HEK293 (cell line): ENCODE data around the gene LGALS4.

Experiments
- IKZF3 ChIP-seq: fragments of 450-650 bp; IDR thresholded peaks from 2 replicates; pipeline ENCODE4 v1.5.0; 2018; ENCODE audit warnings: missing biosample characterization, mild to moderate bottlenecking, missing genetic modification characterization, moderate library complexity
- KLF16 ChIP-seq: fragments of 450-650 bp; formaldehyde crosslinking; IDR thresholded peaks from 2 replicates; pipeline ENCODE4 v1.5.1; 2017; ENCODE audit warnings: missing biosample characterization, missing genetic modification characterization
- MZF1 ChIP-seq: fragments of 450-650 bp; formaldehyde crosslinking; IDR thresholded peaks from 2 replicates; pipeline ENCODE4 v1.5.1; 2017; ENCODE audit warnings: missing biosample characterization, missing genetic modification characterization, borderline replicate concordance
- RBAK ChIP-seq: fragments of 450-650 bp; formaldehyde crosslinking; IDR thresholded peaks from 2 replicates; pipeline ENCODE4 v1.5.1; 2016; ENCODE audit warnings: missing biosample characterization, missing genetic modification characterization
- SETDB1 ChIP-seq: IDR thresholded peaks from one replicate; pipeline ENCODE4 v1.6.1; 2017; ENCODE audit warnings: mild to moderate bottlenecking, low read length, moderate library complexity, mixed read lengths; ENCODE audit not compliant: insufficient read length
- ZBTB7A ChIP-seq: fragments of 450-650 bp; formaldehyde crosslinking; IDR thresholded peaks from 2 replicates; pipeline ENCODE4 v1.5.1; 2016; ENCODE audit warnings: low read depth, missing biosample characterization, missing genetic modification characterization
- ZBTB8A ChIP-seq: fragments of 450-650 bp; formaldehyde crosslinking; IDR thresholded peaks from 2 replicates; pipeline ENCODE4 v1.5.1; 2016; ENCODE audit warnings: missing biosample characterization, missing genetic modification characterization
- ZNF121 ChIP-seq: fragments of 450-650 bp; formaldehyde crosslinking; IDR thresholded peaks from 2 replicates; pipeline ENCODE4 v1.5.1; 2016; ENCODE audit warnings: missing biosample characterization, missing genetic modification characterization
- ZNF132 ChIP-seq: fragments of 450-650 bp; formaldehyde crosslinking; IDR thresholded peaks from 2 replicates; pipeline ENCODE4 v1.5.1; 2017; ENCODE audit warnings: missing biosample characterization, missing genetic modification characterization, borderline replicate concordance
- ZNF169 ChIP-seq: fragments of 450-650 bp; formaldehyde crosslinking; IDR thresholded peaks from 2 replicates; pipeline ENCODE4 v1.5.1; 2016; ENCODE audit warnings: missing biosample characterization, missing genetic modification characterization
- ZNF184 ChIP-seq: fragments of 450-650 bp; IDR thresholded peaks from 2 replicates; pipeline ENCODE4 v1.5.1; 2018; ENCODE audit warnings: missing biosample characterization, mild to moderate bottlenecking, missing genetic modification characterization
- ZNF202 ChIP-seq: fragments of 450-650 bp; formaldehyde crosslinking; IDR thresholded peaks from 2 replicates; pipeline ENCODE4 v1.5.1; 2016; ENCODE audit warnings: missing biosample characterization, missing genetic modification characterization, borderline replicate concordance
- ZNF274 ChIP-seq, 2 experiments: fragments of 200-500 bp in 1 of 2; fragments of 450-650 bp in 1 of 2; sonication (Bioruptor generic) in 1 of 2; formaldehyde crosslinking in 1 of 2; IDR thresholded peaks; 2 replicates each; pipeline versions ENCODE4 v1.5.1 to v1.6.1; 2014 to 2016; ENCODE audit warnings: borderline replicate concordance in 1 of 2, inconsistent platforms in 1 of 2, low read length in 1 of 2, missing biosample characterization in 1 of 2, missing genetic modification characterization in 1 of 2
- ZNF324 ChIP-seq: fragments of 450-650 bp; formaldehyde crosslinking; IDR thresholded peaks from 2 replicates; pipeline ENCODE4 v1.5.1; 2016; ENCODE audit warnings: missing biosample characterization, missing genetic modification characterization
- ZNF335 ChIP-seq: fragments of 450-650 bp; formaldehyde crosslinking; conservative IDR thresholded peaks from 2 replicates; pipeline ENCODE4 v1.5.1; 2016; ENCODE audit warnings: missing biosample characterization, missing genetic modification characterization
- ZNF37A ChIP-seq: fragments of 450-650 bp; IDR thresholded peaks from 2 replicates; pipeline ENCODE4 v1.5.1; 2018; ENCODE audit warnings: missing biosample characterization, missing genetic modification characterization
- ZNF529 ChIP-seq: fragments of 450-650 bp; formaldehyde crosslinking; IDR thresholded peaks from 2 replicates; pipeline ENCODE4 v1.5.1; 2017; ENCODE audit warnings: missing genetic modification characterization, missing biosample characterization; ENCODE audit not compliant: insufficient replicate concordance
- ZNF585B ChIP-seq: fragments of 450-650 bp; formaldehyde crosslinking; IDR thresholded peaks from 2 replicates; pipeline ENCODE4 v1.5.1; 2016; ENCODE audit warnings: missing biosample characterization, missing genetic modification characterization
- ZNF623 ChIP-seq: fragments of 450-650 bp; formaldehyde crosslinking; IDR thresholded peaks from 2 replicates; pipeline ENCODE4 v1.5.1; 2016; ENCODE audit warnings: missing biosample characterization, missing genetic modification characterization
- ZNF670 ChIP-seq: fragments of 450-650 bp; formaldehyde crosslinking; IDR thresholded peaks from 2 replicates; pipeline ENCODE4 v1.5.1; 2016; ENCODE audit warnings: missing biosample characterization, missing genetic modification characterization, low read depth
- ZNF747 ChIP-seq: fragments of 450-650 bp; formaldehyde crosslinking; IDR thresholded peaks from 2 replicates; pipeline ENCODE4 v1.5.1; 2016; ENCODE audit warnings: missing biosample characterization, missing genetic modification characterization
- ZNF76 ChIP-seq: fragments of 450-650 bp; formaldehyde crosslinking; IDR thresholded peaks from 2 replicates; pipeline ENCODE4; 2016; ENCODE audit warnings: low read depth, missing biosample characterization, missing genetic modification characterization, borderline replicate concordance
- ZNF768 ChIP-seq: fragments of 450-650 bp; formaldehyde crosslinking; IDR thresholded peaks from 2 replicates; pipeline ENCODE4 v1.5.1; 2018; ENCODE audit warnings: missing biosample characterization, mild to moderate bottlenecking, missing genetic modification characterization
- ZNF792 ChIP-seq: fragments of 450-650 bp; formaldehyde crosslinking; IDR thresholded peaks from 2 replicates; pipeline ENCODE4 v1.5.1; 2016; ENCODE audit warnings: missing biosample characterization, missing genetic modification characterization
- TF ChIP-seq, protein P1 (sequence below): fragments of 450-650 bp; formaldehyde crosslinking; IDR thresholded peaks from 2 replicates; pipeline ENCODE4 v1.5.1; 2017; ENCODE audit warnings: missing biosample characterization, missing genetic modification characterization
- TF ChIP-seq, protein P2 (sequence below): fragments of 450-650 bp; formaldehyde crosslinking; IDR thresholded peaks from 2 replicates; pipeline ENCODE4 v1.5.1; 2016; ENCODE audit warnings: missing biosample characterization, missing genetic modification characterization
- TF ChIP-seq, protein P3 (sequence below): fragments of 450-650 bp; formaldehyde crosslinking; IDR thresholded peaks from 2 replicates; pipeline ENCODE4 v1.5.1; 2016; ENCODE audit warnings: missing biosample characterization, missing genetic modification characterization
- TF ChIP-seq, protein P4 (sequence below): fragments of 450-650 bp; formaldehyde crosslinking; IDR thresholded peaks from 2 replicates; pipeline ENCODE4 v1.5.1; 2016; ENCODE audit warnings: missing biosample characterization, missing genetic modification characterization, low read depth
- TF ChIP-seq, protein P5 (sequence below): fragments of 450-650 bp; formaldehyde crosslinking; IDR thresholded peaks from 2 replicates; pipeline ENCODE4 v1.5.1; 2016; ENCODE audit warnings: missing biosample characterization, missing genetic modification characterization
- TF ChIP-seq, protein P6 (sequence below): fragments of 450-650 bp; formaldehyde crosslinking; IDR thresholded peaks from 2 replicates; pipeline ENCODE4 v1.5.1; 2017; ENCODE audit warnings: missing biosample characterization, missing genetic modification characterization

LGALS4 gene

DNA sequence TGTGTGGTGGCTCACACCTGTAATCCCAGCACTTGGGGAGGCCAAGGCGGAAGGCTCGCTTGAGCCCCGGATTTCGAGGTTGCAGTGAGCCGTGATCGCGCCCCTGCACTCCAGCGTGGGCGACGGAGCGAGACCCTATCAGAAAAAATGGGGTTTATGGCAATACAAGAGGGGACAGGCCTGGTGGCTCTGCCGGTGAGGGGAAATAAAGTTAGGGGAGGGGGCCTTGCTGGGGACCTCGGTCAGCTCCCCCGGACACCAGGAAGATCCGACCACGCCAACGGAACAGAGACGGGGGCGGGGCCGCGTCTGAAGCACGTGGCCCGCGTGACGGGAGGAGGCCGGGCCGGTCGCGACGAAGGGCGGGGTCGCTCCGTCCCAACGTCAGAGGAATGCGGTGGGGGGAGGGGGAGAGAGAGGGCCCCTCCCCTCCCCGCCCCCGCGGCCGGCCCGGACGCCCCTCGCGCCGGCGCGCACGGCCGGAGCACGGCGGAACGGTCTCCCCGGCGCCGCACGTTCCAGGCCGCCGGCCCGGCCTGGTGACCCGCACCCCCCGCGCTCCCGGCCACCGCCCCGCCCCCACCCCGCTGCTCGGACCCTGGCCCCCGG, 39.0 kb upstream of the LGALS4 start (continued):
- TF ChIP-seq, protein P1, sequence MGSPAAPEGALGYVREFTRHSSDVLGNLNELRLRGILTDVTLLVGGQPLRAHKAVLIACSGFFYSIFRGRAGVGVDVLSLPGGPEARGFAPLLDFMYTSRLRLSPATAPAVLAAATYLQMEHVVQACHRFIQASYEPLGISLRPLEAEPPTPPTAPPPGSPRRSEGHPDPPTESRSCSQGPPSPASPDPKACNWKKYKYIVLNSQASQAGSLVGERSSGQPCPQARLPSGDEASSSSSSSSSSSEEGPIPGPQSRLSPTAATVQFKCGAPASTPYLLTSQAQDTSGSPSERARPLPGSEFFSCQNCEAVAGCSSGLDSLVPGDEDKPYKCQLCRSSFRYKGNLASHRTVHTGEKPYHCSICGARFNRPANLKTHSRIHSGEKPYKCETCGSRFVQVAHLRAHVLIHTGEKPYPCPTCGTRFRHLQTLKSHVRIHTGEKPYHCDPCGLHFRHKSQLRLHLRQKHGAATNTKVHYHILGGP, result no peak
- TF ChIP-seq, protein P2, sequence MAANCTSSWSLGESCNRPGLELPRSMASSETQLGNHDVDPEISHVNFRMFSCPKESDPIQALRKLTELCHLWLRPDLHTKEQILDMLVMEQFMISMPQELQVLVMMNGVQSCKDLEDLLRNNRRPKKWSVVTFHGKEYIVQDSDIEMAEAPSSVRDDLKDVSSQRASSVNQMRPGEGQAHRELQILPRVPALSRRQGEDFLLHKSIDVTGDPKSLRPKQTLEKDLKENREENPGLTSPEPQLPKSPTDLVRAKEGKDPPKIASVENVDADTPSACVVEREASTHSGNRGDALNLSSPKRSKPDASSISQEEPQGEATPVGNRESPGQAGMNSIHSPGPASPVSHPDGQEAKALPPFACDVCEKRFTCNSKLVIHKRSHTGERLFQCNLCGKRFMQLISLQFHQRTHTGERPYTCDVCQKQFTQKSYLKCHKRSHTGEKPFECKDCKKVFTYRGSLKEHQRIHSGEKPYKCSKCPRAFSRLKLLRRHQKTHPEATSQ, result peak; percentile 15; the same call in 1 of the 2 replicates
- peak; percentile 32; the same call in 1 of the 2 replicates for TF ChIP-seq ZNF76 (tag by site-specific recombination)
- no peak; the same call in 1 of the 2 replicates for TF ChIP-seq IKZF3 (tag by site-specific recombination)
- TF ChIP-seq, protein P3, sequence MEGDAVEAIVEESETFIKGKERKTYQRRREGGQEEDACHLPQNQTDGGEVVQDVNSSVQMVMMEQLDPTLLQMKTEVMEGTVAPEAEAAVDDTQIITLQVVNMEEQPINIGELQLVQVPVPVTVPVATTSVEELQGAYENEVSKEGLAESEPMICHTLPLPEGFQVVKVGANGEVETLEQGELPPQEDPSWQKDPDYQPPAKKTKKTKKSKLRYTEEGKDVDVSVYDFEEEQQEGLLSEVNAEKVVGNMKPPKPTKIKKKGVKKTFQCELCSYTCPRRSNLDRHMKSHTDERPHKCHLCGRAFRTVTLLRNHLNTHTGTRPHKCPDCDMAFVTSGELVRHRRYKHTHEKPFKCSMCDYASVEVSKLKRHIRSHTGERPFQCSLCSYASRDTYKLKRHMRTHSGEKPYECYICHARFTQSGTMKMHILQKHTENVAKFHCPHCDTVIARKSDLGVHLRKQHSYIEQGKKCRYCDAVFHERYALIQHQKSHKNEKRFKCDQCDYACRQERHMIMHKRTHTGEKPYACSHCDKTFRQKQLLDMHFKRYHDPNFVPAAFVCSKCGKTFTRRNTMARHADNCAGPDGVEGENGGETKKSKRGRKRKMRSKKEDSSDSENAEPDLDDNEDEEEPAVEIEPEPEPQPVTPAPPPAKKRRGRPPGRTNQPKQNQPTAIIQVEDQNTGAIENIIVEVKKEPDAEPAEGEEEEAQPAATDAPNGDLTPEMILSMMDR, result no peak
- peak; percentile 99 for TF ChIP-seq KLF16
- TF ChIP-seq, protein P4, sequence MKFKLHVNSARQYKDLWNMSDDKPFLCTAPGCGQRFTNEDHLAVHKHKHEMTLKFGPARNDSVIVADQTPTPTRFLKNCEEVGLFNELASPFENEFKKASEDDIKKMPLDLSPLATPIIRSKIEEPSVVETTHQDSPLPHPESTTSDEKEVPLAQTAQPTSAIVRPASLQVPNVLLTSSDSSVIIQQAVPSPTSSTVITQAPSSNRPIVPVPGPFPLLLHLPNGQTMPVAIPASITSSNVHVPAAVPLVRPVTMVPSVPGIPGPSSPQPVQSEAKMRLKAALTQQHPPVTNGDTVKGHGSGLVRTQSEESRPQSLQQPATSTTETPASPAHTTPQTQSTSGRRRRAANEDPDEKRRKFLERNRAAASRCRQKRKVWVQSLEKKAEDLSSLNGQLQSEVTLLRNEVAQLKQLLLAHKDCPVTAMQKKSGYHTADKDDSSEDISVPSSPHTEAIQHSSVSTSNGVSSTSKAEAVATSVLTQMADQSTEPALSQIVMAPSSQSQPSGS (tag by site-specific recombination), result no peak
- no peak for TF ChIP-seq ZNF37A
- TF ChIP-seq ZNF184, result no peak
- TF ChIP-seq ZNF529 (tag by site-specific recombination), result no peak
- no peak for TF ChIP-seq ZNF747 (tag by site-specific recombination)
- no peak for TF ChIP-seq ZNF670 (tag by site-specific recombination)
- peak; percentile 45; the same call in 1 of the 2 replicates for TF ChIP-seq ZBTB8A (tag by site-specific recombination)
- TF ChIP-seq, protein P5, sequence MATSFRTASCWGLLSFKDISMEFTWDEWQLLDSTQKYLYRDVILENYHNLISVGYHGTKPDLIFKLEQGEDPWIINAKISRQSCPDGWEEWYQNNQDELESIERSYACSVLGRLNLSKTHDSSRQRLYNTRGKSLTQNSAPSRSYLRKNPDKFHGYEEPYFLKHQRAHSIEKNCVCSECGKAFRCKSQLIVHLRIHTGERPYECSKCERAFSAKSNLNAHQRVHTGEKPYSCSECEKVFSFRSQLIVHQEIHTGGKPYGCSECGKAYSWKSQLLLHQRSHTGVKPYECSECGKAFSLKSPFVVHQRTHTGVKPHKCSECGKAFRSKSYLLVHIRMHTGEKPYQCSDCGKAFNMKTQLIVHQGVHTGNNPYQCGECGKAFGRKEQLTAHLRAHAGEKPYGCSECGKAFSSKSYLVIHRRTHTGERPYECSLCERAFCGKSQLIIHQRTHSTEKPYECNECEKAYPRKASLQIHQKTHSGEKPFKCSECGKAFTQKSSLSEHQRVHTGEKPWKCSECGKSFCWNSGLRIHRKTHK (tag by site-specific recombination), result no peak
- no peak for TF ChIP-seq ZNF274 (IDR thresholded peaks at IDR 0.05; ENCODE audit: low read length)
- TF ChIP-seq ZNF274 (tag by site-specific recombination; IDR thresholded peaks at IDR 0.05; ENCODE audit: borderline replicate concordance), result no peak; the same call in 1 of the 2 replicates
- TF ChIP-seq ZNF623, result no peak; the same call in 1 of the 2 replicates
- TF ChIP-seq SETDB1, result no peak
- TF ChIP-seq ZNF585B (tag by site-specific recombination), result no peak; the same call in 1 of the 2 replicates
- peak; percentile 14; the same call in 1 of the 2 replicates for TF ChIP-seq MZF1 (tag by site-specific recombination)
- peak; percentile 73 for TF ChIP-seq ZNF121
- peak; percentile 97 for TF ChIP-seq ZNF335 (tag by site-specific recombination)
- no peak for TF ChIP-seq ZNF202 (tag by site-specific recombination)
- peak; percentile 98 for TF ChIP-seq ZBTB7A (tag by site-specific recombination)
- TF ChIP-seq, protein P6, sequence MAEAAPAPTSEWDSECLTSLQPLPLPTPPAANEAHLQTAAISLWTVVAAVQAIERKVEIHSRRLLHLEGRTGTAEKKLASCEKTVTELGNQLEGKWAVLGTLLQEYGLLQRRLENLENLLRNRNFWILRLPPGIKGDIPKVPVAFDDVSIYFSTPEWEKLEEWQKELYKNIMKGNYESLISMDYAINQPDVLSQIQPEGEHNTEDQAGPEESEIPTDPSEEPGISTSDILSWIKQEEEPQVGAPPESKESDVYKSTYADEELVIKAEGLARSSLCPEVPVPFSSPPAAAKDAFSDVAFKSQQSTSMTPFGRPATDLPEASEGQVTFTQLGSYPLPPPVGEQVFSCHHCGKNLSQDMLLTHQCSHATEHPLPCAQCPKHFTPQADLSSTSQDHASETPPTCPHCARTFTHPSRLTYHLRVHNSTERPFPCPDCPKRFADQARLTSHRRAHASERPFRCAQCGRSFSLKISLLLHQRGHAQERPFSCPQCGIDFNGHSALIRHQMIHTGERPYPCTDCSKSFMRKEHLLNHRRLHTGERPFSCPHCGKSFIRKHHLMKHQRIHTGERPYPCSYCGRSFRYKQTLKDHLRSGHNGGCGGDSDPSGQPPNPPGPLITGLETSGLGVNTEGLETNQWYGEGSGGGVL (tag by site-specific recombination), result peak; percentile 90
- 0 out of 2 replicates have a peak, but pooled peaks have one; percentile 66 for TF ChIP-seq ZNF792
- TF ChIP-seq RBAK (tag by site-specific recombination), result peak; percentile 10; the same call in 1 of the 2 replicates
- peak; percentile 88; the same call in 1 of the 2 replicates for TF ChIP-seq ZNF324 (tag by site-specific recombination)
- no peak for TF ChIP-seq ZNF132 (tag by site-specific recombination)
- no peak; the same call in 1 of the 2 replicates for TF ChIP-seq ZNF768 (tag by site-specific recombination)
- TF ChIP-seq ZNF169, result 0 out of 2 replicates have a peak, but pooled peaks have one; percentile 9
